Measurements from ENCODE around the gene ATP1A4.

GRCh38 chr1:160133990-160134770 lies 17.2 kb upstream of the ATP1A4 start:
- TF ChIP-seq CTCF (IDR thresholded peaks at IDR 0.05; ENCODE audit: insufficient read depth, low read depth, low read length) (no peak), EZH2 (IDR thresholded peaks at IDR 0.05; ENCODE audit: insufficient read depth, low read length) (no peak)
